SH-SY5Y (cell line): ENCODE results near the gene CHST4.

Experiments
- GATA2 ChIP-seq: IDR thresholded peaks from 2 replicates; pipeline ENCODE4 v1.6.1; 2011; ENCODE audit warnings: mild to moderate bottlenecking, low read depth, low read length
- GATA3 ChIP-seq: IDR thresholded peaks from 2 replicates; pipeline ENCODE4 v1.6.1; 2011; ENCODE audit warnings: low read depth, mild to moderate bottlenecking, low read length, moderate library complexity

CHST4 gene

GRCh38 chr16:71504901-71505300 lies 21.3 kb upstream of the CHST4 start:
- TF ChIP-seq GATA3 (no peak), GATA2 (no peak)

- TF ChIP-seq GATA2 (no peak), GATA3 (no peak)
Observed at GRCh38 chr16:71507061-71507460, 19.2 kb upstream of the CHST4 start.

- TF ChIP-seq GATA2 (no peak), GATA3 (no peak)
Observed at GRCh38 chr16:71513302-71513701, 12.9 kb upstream of the CHST4 start.

GRCh38 chr16:71514476-71514875 lies 11.8 kb upstream of the CHST4 start:
- no peak for TF ChIP-seq GATA3
- no peak for TF ChIP-seq GATA2

- TF ChIP-seq GATA3 = no peak
- no peak for TF ChIP-seq GATA2
Observed at GRCh38 chr16:71515026-71515425, 11.2 kb upstream of the CHST4 start.

GRCh38 chr16:71520550-71520949 lies 5.7 kb upstream of the CHST4 start:
- TF ChIP-seq GATA3 = no peak
- no peak for TF ChIP-seq GATA2

- TF ChIP-seq GATA3 (no peak), GATA2 (no peak)
Observed at GRCh38 chr16:71524566-71525553, 1.4 kb upstream of the CHST4 start.

GRCh38 chr16:71528257-71528656 lies 2.0 kb downstream of the CHST4 start:
- TF ChIP-seq GATA2 (no peak), GATA3 (no peak)

- TF ChIP-seq GATA3 (no peak), GATA2 (no peak)
Observed at GRCh38 chr16:71528863-71529262, 2.6 kb downstream of the CHST4 start.

- TF ChIP-seq GATA3 = no peak
- no peak for TF ChIP-seq GATA2
Observed at GRCh38 chr16:71532366-71532765, 6.1 kb downstream of the CHST4 start.

GRCh38 chr16:71536752-71537499 lies 10.7 kb downstream of the CHST4 start:
- no peak for TF ChIP-seq GATA2
- TF ChIP-seq GATA3 = no peak

GRCh38 chr16:71537643-71538042 lies 11.4 kb downstream of the CHST4 start:
- TF ChIP-seq GATA3 (no peak), GATA2 (no peak)

GRCh38 chr16:71542377-71542776 lies 16.2 kb downstream of the CHST4 start:
- TF ChIP-seq GATA2 (no peak), GATA3 (no peak)

GRCh38 chr16:71547168-71547567 lies 20.9 kb downstream of the CHST4 start:
- TF ChIP-seq GATA3 (no peak), GATA2 (no peak)
